ENCODE data around the gene CCHCR1.
"Not testable (repeated sequence)": the region's sequence is repeated elsewhere in the genome, so short reads cannot be mapped to it uniquely, and the experiment has no call there.

CCHCR1 gene

DNA sequence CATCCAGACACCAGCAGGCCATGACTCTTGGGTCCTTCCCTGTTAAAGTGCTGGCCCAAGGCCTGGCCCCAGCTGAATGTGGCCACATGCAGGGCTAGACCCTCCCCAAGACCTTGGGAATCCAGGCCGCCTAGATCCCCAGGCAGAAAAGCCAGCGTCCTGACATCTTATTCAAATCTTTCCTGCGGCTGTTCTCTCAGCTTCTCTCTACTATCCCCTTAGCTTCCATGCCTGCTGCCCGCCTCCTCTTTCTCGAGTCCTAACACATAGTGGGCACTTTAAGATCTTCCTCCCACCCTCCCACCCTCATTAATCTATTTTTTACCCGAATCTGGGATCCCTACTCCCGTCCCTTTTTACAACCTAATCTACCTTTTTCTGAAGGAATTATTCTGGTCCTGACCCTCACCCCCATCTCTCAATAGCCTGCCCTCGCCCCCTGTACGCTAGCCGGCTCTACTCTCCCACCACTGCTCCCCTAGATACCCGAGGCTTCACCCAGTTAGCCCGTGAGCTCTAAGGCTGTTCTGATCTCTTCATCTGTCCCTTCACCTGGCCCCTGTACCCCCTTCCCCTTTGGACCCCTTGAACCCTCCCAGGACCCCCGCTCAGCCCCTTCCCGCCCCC, at the start of gene CCHCR1:
Gene CCHCR1 (minus strand): TSS at position 290 of the 627 bp plus-strand sequence. CDS start 202 bp downstream, at position 88.
- DNase-seq = no peak

DNA sequence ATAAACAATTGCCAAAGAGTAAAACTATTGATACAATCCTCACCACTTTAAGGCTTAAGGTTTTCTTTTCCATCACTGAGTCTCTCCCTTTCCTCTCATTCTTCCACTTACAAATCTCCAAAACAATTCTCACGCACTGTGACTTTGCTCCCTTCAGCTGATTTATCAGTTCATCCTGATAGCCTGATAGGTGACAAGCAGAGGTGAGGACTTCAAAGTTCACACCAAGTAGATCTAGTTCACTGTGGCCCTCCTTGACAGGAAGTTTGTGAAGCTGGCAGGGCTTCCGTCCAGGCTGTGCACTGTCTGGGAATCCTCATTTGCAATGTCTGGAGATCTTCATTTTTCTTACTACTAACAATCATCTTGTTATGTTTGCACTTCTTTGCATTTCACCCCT, 48.0 kb upstream of the CCHCR1 start:
- DNase-seq = no peak

GRCh38 chr6:31204751-31205145, 47.1 kb upstream of the CCHCR1 start:
- no peak for DNase-seq

DNA sequence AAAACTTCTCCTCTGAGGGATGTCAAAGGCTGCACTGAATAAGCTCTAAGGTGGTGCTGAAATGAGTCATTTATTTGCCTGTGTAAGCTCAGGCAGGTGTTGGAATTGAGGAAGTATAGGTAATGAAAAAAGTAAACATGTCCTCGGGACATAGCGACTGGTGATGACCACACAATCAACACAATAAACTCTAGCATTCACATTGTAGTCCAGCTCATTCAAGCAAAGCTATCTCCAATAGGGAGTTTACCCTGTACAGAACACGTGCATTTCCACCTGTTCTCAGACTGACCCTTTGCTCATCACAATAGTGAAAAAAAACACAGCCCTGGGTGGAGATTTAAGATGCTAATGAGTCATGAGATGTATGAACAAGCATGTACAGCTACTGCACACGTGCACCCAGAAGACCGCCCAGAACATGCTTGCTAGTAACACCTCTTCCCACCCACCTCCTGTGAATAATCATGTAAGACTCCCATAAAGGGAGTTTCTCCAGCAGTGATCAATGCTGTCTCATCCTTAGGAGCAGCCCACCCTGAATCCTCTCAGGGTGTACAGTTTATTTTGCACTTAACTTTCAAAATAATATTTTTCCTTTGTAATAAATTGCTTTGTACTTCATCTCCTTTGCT, 45.9 kb upstream of the CCHCR1 start:
- DNase-seq = peak; percentile 28

DNA sequence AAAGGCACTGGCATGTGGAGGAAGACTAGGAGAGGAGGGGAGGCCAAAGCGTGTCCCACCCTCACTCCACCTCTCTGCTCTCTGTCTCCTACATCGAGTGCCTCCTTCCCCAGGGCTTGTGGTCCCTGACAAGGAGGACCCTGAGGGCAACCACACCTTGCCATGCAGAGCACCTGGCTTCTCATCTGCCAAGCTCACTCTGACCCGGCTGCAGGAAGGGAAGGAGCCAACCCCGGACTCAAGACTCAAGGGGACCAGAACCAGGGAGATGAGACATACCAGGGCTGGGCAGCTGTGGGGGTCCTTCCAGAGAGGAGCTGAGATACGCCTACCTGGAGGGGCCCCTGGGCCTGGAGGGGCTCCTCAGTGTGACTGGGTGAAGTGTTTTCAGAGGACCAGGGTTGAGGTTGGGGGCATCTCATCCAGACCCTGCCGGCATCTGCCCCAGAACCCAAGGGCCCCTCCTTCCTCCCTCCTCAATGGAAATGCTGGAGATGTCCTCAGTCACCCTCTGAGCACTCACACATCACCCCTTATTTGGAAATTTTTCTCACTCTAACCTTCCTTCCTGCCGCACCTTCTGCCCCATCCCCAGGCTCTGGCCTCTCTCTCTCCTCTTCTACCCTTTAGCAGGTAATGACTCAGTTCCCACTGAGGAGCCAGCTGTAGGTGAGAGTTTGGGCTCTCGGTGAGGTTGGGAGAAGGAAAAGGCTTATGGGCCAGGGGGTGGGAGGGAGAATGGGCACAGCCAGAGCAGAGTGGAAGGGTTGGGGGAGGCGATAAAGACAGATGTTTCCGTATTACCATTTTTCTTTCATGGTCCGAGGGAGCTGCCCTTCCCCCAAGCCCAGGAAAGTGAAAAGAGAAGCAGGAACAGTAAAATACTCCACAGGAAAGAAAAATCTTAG, 44.9 kb upstream of the CCHCR1 start:
- DNase-seq = no peak

GRCh38 chr6:31199105-31199452, 41.5 kb upstream of the CCHCR1 start:
- not testable (repeated sequence) for DNase-seq

DNA sequence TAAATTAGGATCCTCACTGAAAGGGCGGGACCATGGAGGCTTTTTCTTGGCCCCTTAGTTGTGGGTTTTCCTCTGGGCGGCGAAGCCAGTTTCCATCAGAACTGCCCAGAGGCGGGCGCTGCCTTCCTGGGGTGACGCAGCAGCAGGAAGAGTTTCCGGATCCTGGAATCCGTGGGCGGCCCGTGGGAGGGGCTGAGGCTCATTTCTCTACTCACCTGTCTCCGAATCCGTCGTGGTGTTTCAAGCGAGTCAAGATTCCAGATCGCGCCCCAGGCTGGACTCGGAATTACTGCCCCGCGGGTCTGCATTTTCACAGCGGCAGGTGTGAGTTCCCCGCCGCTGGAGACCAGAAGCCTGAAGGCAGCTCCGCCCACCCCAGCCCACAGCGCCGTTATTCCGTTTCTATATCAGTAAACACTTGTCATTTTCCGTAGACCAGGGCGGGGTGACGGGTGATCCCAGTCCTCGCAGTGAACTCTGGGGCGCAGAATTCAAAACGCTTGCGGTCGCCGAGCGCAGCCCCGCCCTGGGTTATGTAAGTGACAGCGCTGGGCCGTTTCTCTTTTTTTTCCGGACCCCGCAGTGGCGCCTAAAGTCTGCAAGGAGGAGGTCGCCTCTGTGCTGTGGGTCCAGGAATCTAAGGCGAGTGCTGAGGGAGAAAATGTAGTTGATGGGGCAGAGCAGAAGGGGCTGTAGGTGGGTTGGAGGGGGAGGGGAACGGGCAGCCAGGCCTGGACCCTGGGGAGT, 40.1 kb upstream of the CCHCR1 start:
- DNase-seq = peak; percentile 77

DNA sequence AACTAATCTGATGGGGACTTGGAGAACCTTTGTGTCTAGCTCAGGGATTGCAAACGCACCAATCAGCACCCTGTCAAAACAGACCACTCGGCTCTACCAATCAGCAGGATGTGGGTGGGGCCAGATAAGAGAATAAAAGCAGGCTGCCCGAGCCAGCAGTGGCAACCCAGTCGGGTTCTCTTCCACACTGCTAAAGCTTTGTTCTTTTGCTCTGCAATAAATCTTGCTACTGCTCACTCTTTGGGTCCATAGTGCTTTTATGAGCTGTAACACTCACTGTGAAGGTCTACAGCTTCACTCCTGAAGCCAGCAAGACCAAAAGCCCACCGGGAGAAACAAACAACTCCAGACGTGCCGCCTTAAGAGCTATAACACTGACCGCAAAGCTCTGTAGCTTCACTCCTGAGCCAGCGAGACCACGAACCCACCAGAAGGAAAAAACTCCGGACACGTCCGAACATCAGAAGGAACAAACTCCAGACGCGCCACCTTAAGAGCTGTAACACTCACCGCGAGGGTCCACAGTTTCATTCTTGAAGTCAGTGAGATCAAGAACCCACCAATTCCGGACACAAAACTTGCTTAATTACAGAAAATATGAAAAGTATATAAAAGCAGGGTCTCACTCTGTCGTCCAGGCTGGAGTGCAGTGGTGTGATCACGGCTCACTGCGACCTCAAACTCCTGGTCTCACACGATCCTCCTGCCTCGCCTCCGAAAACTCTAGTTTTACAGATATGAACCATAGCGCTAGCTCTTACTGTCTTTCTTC, 38.8 kb upstream of the CCHCR1 start:
- DNase-seq = not testable (repeated sequence)

GRCh38 chr6:31195308-31195979, 37.8 kb upstream of the CCHCR1 start:
- DNase-seq = not testable (repeated sequence)

GRCh38 chr6:31194061-31194834, 36.6 kb upstream of the CCHCR1 start:
- DNase-seq = no peak

DNA sequence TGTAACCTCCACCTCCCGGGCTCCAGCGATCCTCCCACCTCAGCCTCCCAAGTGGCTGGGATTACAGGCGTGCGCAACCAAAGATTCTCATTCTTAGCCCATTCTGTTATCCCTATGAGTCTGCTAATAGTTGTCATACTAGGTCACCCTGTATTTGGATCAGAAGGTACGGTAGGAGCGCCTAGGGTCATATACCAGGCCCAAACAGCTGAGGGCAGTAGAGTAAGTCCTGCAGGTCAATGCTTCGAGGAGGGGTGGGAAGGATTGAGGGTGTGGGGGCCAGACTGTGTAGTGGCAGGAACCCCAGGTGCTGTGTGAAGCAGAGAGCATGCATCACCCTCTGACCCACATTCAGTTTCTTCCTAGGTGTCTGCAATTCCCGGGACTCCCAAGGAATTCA, 35.6 kb upstream of the CCHCR1 start:
- no peak for DNase-seq

- DNase-seq = peak; percentile 52
Measured at GRCh38 chr6:31192431-31193105, 35.0 kb upstream of the CCHCR1 start.

- DNase-seq = no peak
Measured at GRCh38 chr6:31190488-31190887, 32.9 kb upstream of the CCHCR1 start.

GRCh38 chr6:31189223-31189622, 31.6 kb upstream of the CCHCR1 start:
- DNase-seq = not testable (repeated sequence)

DNA sequence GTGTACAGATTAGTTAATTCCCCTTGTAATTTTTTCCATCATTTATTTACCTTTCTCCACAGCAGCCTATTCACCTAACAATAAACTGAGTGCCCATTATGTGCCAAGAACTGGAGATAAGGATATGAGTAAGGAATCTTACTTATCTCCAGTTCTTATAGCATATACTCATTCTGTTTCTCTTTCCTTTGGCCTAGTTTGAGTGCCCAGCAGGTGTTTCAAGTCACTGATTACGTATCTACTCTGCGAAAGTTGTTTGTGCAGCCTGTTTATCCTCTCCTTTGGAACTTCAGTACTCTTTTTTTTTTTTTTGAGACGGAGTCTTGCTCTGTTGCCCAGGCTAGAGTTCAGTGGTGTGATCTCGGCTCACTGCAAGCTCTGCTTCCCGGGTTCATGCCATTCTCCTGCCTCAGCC, 30.2 kb upstream of the CCHCR1 start:
- no peak for DNase-seq

DNA sequence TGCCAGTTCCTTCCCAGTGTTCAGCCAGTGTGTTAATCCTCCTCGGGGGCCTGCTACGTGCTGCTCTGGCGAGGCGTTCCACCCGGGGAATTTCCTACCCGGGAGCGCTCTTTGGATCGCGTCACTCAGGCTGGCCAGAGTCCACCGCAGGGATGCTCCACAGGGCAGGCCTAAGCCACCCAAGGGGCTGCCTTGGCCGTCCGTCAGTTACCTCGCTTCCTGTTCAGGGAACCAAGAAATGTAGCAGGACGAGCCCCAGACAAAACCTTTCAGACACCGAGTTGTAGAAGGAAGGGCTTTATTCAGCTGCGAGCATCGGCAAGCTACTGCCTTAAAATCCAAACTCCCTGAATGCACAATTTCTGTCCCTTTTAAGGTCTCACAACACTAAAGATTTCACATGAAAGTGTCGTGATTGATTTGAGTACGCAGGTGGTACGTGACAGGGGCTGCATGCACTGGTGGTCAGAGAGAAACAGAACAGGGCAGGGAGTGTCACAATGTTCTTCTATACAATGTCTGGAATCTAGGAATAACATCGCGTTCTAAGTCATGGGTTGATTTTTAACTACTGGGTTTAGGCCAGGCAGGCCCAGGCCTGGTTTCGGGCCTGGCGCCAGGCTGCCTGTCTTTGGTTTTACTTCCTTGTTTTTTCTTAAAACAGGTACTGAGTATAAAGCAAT, 28.6 kb upstream of the CCHCR1 start:
- DNase-seq = no peak

GRCh38 chr6:31185695-31186051, 28.1 kb upstream of the CCHCR1 start:
- DNase-seq = not testable (repeated sequence)

- DNase-seq = not testable (repeated sequence)
Measured at GRCh38 chr6:31183859-31184258, 26.3 kb upstream of the CCHCR1 start.

- not testable (repeated sequence) for DNase-seq
Measured at GRCh38 chr6:31183287-31183686, 25.7 kb upstream of the CCHCR1 start.

DNA sequence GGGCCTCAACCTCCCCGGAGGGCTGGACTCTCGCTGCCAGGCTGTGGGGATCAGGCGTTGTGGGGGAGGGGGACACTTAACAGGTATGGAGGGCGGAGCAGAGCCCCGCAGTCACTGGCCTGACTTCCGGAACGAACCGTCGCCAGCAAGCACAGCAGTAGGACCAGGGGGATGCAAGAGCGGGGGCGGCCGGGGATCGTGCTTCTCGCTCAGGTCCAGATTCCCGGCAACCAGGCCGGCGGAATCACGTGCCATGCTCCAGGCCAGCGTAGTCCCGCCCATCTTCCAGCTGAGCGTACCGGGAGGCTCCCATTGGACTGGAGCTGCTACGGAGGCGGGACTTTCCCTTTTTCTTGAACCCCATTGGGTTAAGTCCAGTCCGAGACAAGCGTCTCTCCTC, 22.9 kb upstream of the CCHCR1 start:
- no peak for DNase-seq

All from SHP77 treated with DMSO at 0.1 percent for 48 hours (cell line).